Measurements from ENCODE around the gene STK10. TPM values are rescaled to one million over a fixed set of nuclear protein-coding genes. Genes with fewer than 3 reads are reported as not detected.

STK10 gene
- total and polyA plus RNA-seq, 2 experiments from 2014 or later = 7.5 to 17.8 TPM

GRCh38 chr5:172028167-172028566 lies 159.9 kb downstream of the STK10 start (continued):
- TF ChIP-seq ZNF462 (CRISPR knock-in tag; IDR thresholded peaks at IDR 0.05) = no peak
- no peak for TF ChIP-seq EZH2phosphoT487 (IDR thresholded peaks at IDR 0.05; ENCODE audit: unreplicated experiment)
- TF ChIP-seq JUNB (IDR thresholded peaks at IDR 0.05; ENCODE audit: unreplicated experiment) = no peak
- TF ChIP-seq ZNF331 (CRISPR knock-in tag; IDR thresholded peaks at IDR 0.05; ENCODE audit: low read depth) = no peak
- TF ChIP-seq REST (IDR thresholded peaks at IDR 0.05; ENCODE audit: unreplicated experiment) = no peak
- no peak for TF ChIP-seq CREB1 (CRISPR knock-in tag; IDR thresholded peaks at IDR 0.05; ENCODE audit: low read depth)
- TF ChIP-seq STAT1 (IDR thresholded peaks at IDR 0.05; ENCODE audit: unreplicated experiment) = no peak
